HepG2 (cell line): ENCODE data around the gene EGLN1. TPM values are rescaled to one million over a fixed set of nuclear protein-coding genes. Genes with fewer than 3 reads are reported as not detected.

Source experiments
- ATAD3A ChIP-seq: sonication (generic); formaldehyde crosslinking; IDR thresholded peaks from 2 replicates; pipeline ENCODE4 v1.4.0; 2020; ENCODE audit warnings: missing genetic modification reagents
- CEBPB ChIP-seq: IDR thresholded peaks from 2 replicates; pipeline ENCODE4 v1.6.1; 2011; ENCODE audit warnings: low read depth, low read length, improper control_type of control experiment, borderline replicate concordance
- CHD4 ChIP-seq: fragments of 200-600 bp; sonication (generic); IDR thresholded peaks from 2 replicates; pipeline ENCODE4 v1.7.0; 2017; ENCODE audit warnings: mild to moderate bottlenecking, low read length, borderline replicate concordance
- DNMT3B ChIP-seq: conservative IDR thresholded peaks from 2 replicates; pipeline ENCODE4 v1.6.1; 2016; ENCODE audit warnings: missing biosample characterization, control low read depth
- ELF1 ChIP-seq: sonication (generic); formaldehyde crosslinking; IDR thresholded peaks from 2 replicates; pipeline ENCODE4 v1.4.0; 2020; ENCODE audit warnings: missing genetic modification reagents
- GTF2F1 ChIP-seq: fragments of 150-350 bp; IDR thresholded peaks from 2 replicates; pipeline ENCODE4 v1.6.1; 2014; ENCODE audit warnings: low read length
- IRX3 ChIP-seq: sonication (generic); formaldehyde crosslinking; IDR thresholded peaks from 2 replicates; pipeline ENCODE4 v1.8.1; 2023; ENCODE audit warnings: mild to moderate bottlenecking, low read depth, missing genetic modification reagents, borderline replicate concordance
- LRRFIP1 ChIP-seq: sonication (generic); formaldehyde crosslinking; conservative IDR thresholded peaks from 2 replicates; pipeline ENCODE4 v1.4.0; 2020; ENCODE audit warnings: missing genetic modification reagents
- NFIB ChIP-seq: sonication (generic); formaldehyde crosslinking; IDR thresholded peaks from 2 replicates; pipeline ENCODE4 v1.9.0; 2021; ENCODE audit warnings: missing genetic modification reagents, mild to moderate bottlenecking, borderline replicate concordance
- NR3C1 ChIP-seq: sonication (generic); formaldehyde crosslinking; IDR thresholded peaks from 2 replicates; pipeline ENCODE4 v1.4.0; 2020; ENCODE audit warnings: missing genetic modification reagents
- PHF21A ChIP-seq: sonication (generic); formaldehyde crosslinking; IDR thresholded peaks from 2 replicates; pipeline ENCODE4 v1.5.0; 2020; ENCODE audit warnings: mild to moderate bottlenecking, missing genetic modification reagents
- POLR2G ChIP-seq: fragments of 200-400 bp; formaldehyde crosslinking; IDR thresholded peaks from 2 replicates; pipeline ENCODE4 v1.6.1; 2018; ENCODE audit warnings: mild to moderate bottlenecking, low read depth, low read length, moderate library complexity
- REXO4 ChIP-seq: sonication (generic); formaldehyde crosslinking; IDR thresholded peaks from 2 replicates; pipeline ENCODE4 v1.8.0; 2022; ENCODE audit warnings: missing genetic modification reagents, mild to moderate bottlenecking, borderline replicate concordance
- SP5 ChIP-seq: IDR thresholded peaks from 2 replicates; pipeline ENCODE4 v1.6.1; 2016; ENCODE audit warnings: low read depth, borderline replicate concordance
- THYN1 ChIP-seq: sonication (generic); formaldehyde crosslinking; IDR thresholded peaks from 2 replicates; pipeline ENCODE4 v1.8.1; 2023; ENCODE audit warnings: low read depth, mild to moderate bottlenecking, moderate library complexity, missing genetic modification reagents, borderline replicate concordance
- TRAFD1 ChIP-seq: sonication (generic); formaldehyde crosslinking; IDR thresholded peaks from 2 replicates; pipeline ENCODE4 v1.5.1; 2020; ENCODE audit warnings: missing genetic modification reagents, mild to moderate bottlenecking, borderline replicate concordance
- ZGPAT ChIP-seq: IDR thresholded peaks from 2 replicates; pipeline ENCODE4 v1.6.1; 2016; ENCODE audit warnings: mild to moderate bottlenecking
- ZNF12 ChIP-seq: sonication (generic); formaldehyde crosslinking; IDR thresholded peaks from 2 replicates; pipeline ENCODE4 v1.5.0; 2020; ENCODE audit warnings: missing genetic modification reagents
- ZNF205 ChIP-seq: IDR thresholded peaks from 2 replicates; pipeline ENCODE4 v1.6.1; 2018; ENCODE audit warnings: missing biosample characterization, missing genetic modification reagents
- ZNF264 ChIP-seq: sonication (generic); formaldehyde crosslinking; IDR thresholded peaks from 2 replicates; pipeline ENCODE4 v1.4.0; 2020; ENCODE audit warnings: missing genetic modification reagents
- ZNF30 ChIP-seq: sonication (generic); formaldehyde crosslinking; IDR thresholded peaks from 2 replicates; pipeline ENCODE4 v1.5.0; 2020; ENCODE audit warnings: mild to moderate bottlenecking, missing genetic modification reagents
- ZNF326 ChIP-seq: sonication (generic); formaldehyde crosslinking; IDR thresholded peaks from 2 replicates; pipeline ENCODE4 v1.4.0; 2020; ENCODE audit warnings: missing genetic modification reagents, borderline replicate concordance
- ZNF557 ChIP-seq: sonication (generic); formaldehyde crosslinking; IDR thresholded peaks from 2 replicates; pipeline ENCODE4 v1.4.0; 2020; ENCODE audit warnings: missing genetic modification reagents
- ZNF780A ChIP-seq: sonication (generic); formaldehyde crosslinking; IDR thresholded peaks from 2 replicates; pipeline ENCODE4 v1.8.0; 2022; ENCODE audit warnings: mild to moderate bottlenecking, missing genetic modification reagents, moderate library complexity
- ZSCAN21 ChIP-seq: sonication (generic); formaldehyde crosslinking; IDR thresholded peaks from 2 replicates; pipeline ENCODE4 v1.8.0; 2022; ENCODE audit warnings: mild to moderate bottlenecking, missing genetic modification reagents, moderate library complexity, borderline replicate concordance
- polyA plus RNA-seq, 8 experiments: library from polyadenylated mRNA; depleted of rRNA in 3 of 8; stranded (reverse) in 7 of 8; unstranded in 1 of 8; fragments of >200 nt; fragmentation: Illumina TruSeq in 4 of 8; extraction: Trizol in 4 of 8; gene quantifications; 2 replicates each; pipeline versions ENCODE4 v1.2.1 to v1.2.3, GENCODE V29; 2011 to 2016; ENCODE audit warnings: low read depth in 4 of 8, missing spikeins in 1 of 8, mixed read lengths in 1 of 8; ENCODE audit not compliant: insufficient read depth in 1 of 8
- total RNA-seq, 5 experiments: library from RNA; depleted of rRNA; stranded (reverse); fragments of >200 nt; fragmentation: Illumina TruSeq; extraction: Trizol; gene quantifications; 2 replicates each; pipeline ENCODE4 v1.2.3, GENCODE V29; 2016; ENCODE audit warnings: low read depth in 1 of 5

EGLN1 gene
- total and polyA plus RNA-seq, 2 of the 13 experiments (the other 11 are each of a cell fraction or from before 2014, with no cell fraction given): 34.4 to 44.1 TPM

GRCh38 chr1:231337472-231338269 is 84.4 kb downstream of the EGLN1 start, which contains the start of gene EXOC8 (continued):
- TF ChIP-seq TRAFD1 (CRISPR knock-in tag) (peak; percentile 19; the same call in 1 of the 2 replicates), ZNF205 (CRISPR knock-in tag) (no peak; the same call in 1 of the 2 replicates), THYN1 (CRISPR knock-in tag) (no peak), LRRFIP1 (CRISPR knock-in tag) (no peak), ZGPAT (peak; percentile 66), NR3C1 (no peak), ZNF780A (CRISPR knock-in tag) (no peak), IRX3 (CRISPR knock-in tag) (peak; percentile 39; the same call in 1 of the 2 replicates), CEBPB (peak; percentile 68; the same call in 1 of the 2 replicates), ZNF557 (no peak), ATAD3A (CRISPR knock-in tag) (0 out of 2 replicates have a peak, but pooled peaks have one; percentile 31), NFIB (CRISPR knock-in tag) (no peak), CHD4 (0 out of 2 replicates have a peak, but pooled peaks have one; percentile 35), GTF2F1 (no peak), PHF21A (CRISPR knock-in tag) (peak; percentile 70; the same call in 1 of the 2 replicates), ZNF326 (CRISPR knock-in tag) (no peak), DNMT3B (CRISPR knock-in tag) (no peak; the same call in 1 of the 2 replicates), ZNF264 (CRISPR knock-in tag) (no peak), POLR2G (peak; percentile 77), ZSCAN21 (CRISPR knock-in tag) (peak; percentile 60; the same call in 1 of the 2 replicates), ELF1 (CRISPR knock-in tag) (peak; percentile 100), SP5 (CRISPR knock-in tag) (0 out of 2 replicates have a peak, but pooled peaks have one; percentile 16), ZNF30 (CRISPR knock-in tag) (no peak), ZNF12 (0 out of 2 replicates have a peak, but pooled peaks have one; percentile 13), REXO4 (CRISPR knock-in tag) (no peak)
